NT2/D1 (cell line): ENCODE data around the gene MRI1.

Source experiments
- SUZ12 ChIP-seq: IDR thresholded peaks from 2 replicates; pipeline ENCODE4 v1.6.1; 2011; ENCODE audit not compliant: insufficient read length, insufficient read depth; ENCODE audit errors: extremely low read depth
- YY1 ChIP-seq: IDR thresholded peaks from 2 replicates; pipeline ENCODE4 v1.6.1; 2011; ENCODE audit not compliant: insufficient read length, insufficient read depth
- ZNF274 ChIP-seq: IDR thresholded peaks from 2 replicates; pipeline ENCODE4 v1.6.1; 2011; ENCODE audit warnings: mild to moderate bottlenecking, low read depth, low read length

DNA sequence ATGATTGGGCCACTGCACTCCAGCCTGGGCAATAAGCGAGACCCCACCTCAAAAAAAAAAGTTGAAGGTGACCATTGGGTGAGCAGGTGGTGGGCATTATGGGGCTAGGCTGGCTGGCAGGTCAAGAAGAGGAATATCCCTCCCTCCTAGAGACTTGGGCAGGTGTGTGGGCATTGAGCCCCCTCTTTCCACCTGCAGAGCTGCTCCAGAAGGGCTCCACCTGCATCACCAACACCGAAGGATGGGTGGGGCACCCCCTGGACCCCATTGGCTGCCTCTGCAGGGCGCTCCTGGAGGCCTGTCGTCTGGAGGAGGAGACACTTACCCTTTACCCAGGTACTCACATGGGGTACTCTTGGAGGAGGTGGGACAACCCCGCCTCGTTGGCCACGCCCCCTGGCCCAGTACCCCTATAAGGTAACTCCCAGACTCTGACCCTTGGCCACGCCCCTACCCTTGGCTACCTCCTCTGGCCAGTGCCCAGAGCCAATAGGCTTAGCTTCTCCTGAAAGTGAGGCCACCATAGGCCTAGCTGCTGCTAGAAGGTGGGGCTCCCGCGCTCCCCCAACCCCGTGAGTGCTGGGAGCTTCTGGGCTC, 52.8 kb downstream of the MRI1 start:
- TF ChIP-seq YY1: no peak
- no peak for TF ChIP-seq SUZ12
- TF ChIP-seq ZNF274: no peak
